ENCODE results near the gene DRAP1. TPM values are rescaled to one million over a fixed set of nuclear protein-coding genes. Genes with fewer than 3 reads are reported as not detected.

DRAP1 gene
- polyA plus RNA-seq, 2 of the 4 experiments (the other 2 are of a cell fraction): 73.7 to 143 TPM

DNA sequence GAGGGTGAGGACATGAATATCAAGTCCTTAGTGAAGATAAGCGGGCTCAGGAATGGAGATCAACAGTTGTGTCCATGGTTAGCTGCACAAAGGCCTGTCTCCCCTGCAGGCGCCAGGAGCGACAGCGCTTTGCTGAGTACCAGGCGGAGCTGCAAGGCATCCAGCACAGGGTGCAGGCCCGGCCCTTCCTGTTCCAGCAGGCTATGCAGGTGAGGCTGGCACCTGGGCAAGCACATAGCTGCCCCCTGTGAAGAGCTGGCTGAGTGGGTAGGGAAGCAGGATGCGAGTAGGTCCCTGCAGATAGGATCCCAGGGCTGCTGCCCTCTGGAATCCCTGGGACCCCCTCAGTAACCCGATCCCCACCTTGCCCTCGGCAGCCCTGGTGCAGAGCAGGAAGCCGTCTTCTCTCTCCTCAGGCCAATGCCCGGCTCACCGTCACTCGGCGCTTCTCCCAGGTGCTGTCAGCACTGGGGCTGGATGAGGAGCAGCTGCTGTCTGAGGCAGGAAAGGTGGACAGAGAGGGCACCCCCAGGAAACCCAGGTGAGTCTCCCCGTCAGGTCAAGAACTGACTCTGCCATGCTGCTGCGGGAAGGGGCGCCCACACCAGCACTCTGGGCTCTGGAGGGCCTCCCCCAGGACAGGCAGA lies 39.7 kb downstream of the DRAP1 start:
- CTCF ChIA-PET: interaction anchor here (0.7 to 3.3 kb wide), 5 partner anchors 12 to 74 kb away, joined by 3 to 25 read pairs (median 6); partner anchors contain the start of genes CCDC85B and FIBP
- H3K4me1 ChIP-seq: peaks cover 12% of the 10 kb centered on the region; the same call in 2 of the 3 replicates
- WGBS (ENCODE audit: missing lambda C conversion rate): 87% methylated on average over 17 of the region's 17 CpGs

DNA sequence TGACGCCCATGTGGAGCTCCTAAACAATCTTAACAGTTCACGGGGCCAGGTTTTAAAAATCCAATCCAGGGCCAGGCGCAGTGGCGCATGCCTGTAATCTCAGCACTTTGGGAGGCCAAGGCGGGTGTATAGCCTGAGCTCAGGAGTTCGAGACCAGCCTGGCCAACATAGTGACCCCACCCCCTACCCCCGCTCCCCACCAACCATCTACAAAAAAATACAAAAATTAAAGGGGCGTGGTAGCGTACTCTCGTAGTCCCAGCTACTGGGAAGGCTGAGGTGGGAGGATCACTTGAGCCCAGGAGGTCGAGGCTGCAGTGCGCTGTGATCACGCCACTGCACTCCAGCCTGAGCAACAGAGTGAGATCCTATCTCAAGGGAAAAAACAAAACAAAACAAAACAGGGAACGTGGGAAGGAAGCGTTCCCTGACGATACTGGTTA lies 41.6 kb downstream of the DRAP1 start:
- ATAC-seq (peak in 1 of 2 experiments; percentile 37; a peak in 3 of 6 replicates), FAIRE-seq (no peak), DNase-seq (ENCODE audit: low read depth in 1 of 2, low spot score in 1 of 2) (no peak)
- CTCF ChIA-PET: interaction anchor here (0.6 to 3.3 kb wide), 4 partner anchors 49 to 76 kb away, joined by 3 to 25 read pairs (median 5); partner anchors contain the start of gene FIBP
- 55% methylated on average over 16 of the region's 16 CpGs for WGBS (ENCODE audit: missing lambda C conversion rate)
- Histone ChIP-seq H3K4me3 (peak overlapping the region; percentile 95), H3K4me1 (peaks cover 12% of the 10 kb centered on the region; the same call in 2 of the 3 replicates), H3K27ac (peak overlapping the region; percentile 82 to 99), H3K4me2 (peak overlapping the region; percentile 82), H3K9me3 (no peaks in the 10 kb centered on the region)
- POLR2A ChIA-PET: interaction anchor here (0.7 kb wide), 1 partner anchor 71 kb away, joined by 3 read pairs; the partner anchor contains the start of gene CCDC85B
- no peak for TF ChIP-seq RNF2 (IDR thresholded peaks at IDR 0.05; ENCODE audit: borderline replicate concordance, low read depth)
- TF ChIP-seq MAZ (IDR thresholded peaks at IDR 0.05; ENCODE audit: borderline replicate concordance, low read depth, low read length): no peak

More for the DNA sequence above, 39.7 kb downstream of the DRAP1 start:
- H3K4me3 ChIP-seq: no peak overlapping the region
- ATAC-seq: no peak
- POLR2A ChIA-PET: interaction anchor here (1.1 kb wide), 1 partner anchor 68 kb away, joined by 3 read pairs; the partner anchor contains the start of gene CCDC85B
- no peaks in the 10 kb centered on the region for H3K9me3 ChIP-seq
- TF ChIP-seq BHLHE40 (IDR thresholded peaks at IDR 0.05; ENCODE audit: low read depth, low read length): no peak
- no peak for TF ChIP-seq JUNB (IDR thresholded peaks at IDR 0.05)
- no peak for TF ChIP-seq RAD21 (conservative IDR thresholded peaks at IDR 0.05 in 1 of 2, IDR thresholded peaks at IDR 0.05 in 1 of 2)
- no peak for TF ChIP-seq HOXA7 (CRISPR knock-in tag; IDR thresholded peaks at IDR 0.05)
- no peak for TF ChIP-seq EHF (CRISPR knock-in tag; IDR thresholded peaks at IDR 0.05)
- TF ChIP-seq NPAS2 (CRISPR knock-in tag; IDR thresholded peaks at IDR 0.05; ENCODE audit: borderline replicate concordance): no peak
- TF ChIP-seq FOXS1 (CRISPR knock-in tag; IDR thresholded peaks at IDR 0.05): no peak
- TF ChIP-seq CEBPB (IDR thresholded peaks at IDR 0.05): no peak
- TF ChIP-seq BCL3 (IDR thresholded peaks at IDR 0.05): no peak
- no peak for TF ChIP-seq GATA3 (IDR thresholded peaks at IDR 0.05; ENCODE audit: borderline replicate concordance)
- TF ChIP-seq, protein P1, sequence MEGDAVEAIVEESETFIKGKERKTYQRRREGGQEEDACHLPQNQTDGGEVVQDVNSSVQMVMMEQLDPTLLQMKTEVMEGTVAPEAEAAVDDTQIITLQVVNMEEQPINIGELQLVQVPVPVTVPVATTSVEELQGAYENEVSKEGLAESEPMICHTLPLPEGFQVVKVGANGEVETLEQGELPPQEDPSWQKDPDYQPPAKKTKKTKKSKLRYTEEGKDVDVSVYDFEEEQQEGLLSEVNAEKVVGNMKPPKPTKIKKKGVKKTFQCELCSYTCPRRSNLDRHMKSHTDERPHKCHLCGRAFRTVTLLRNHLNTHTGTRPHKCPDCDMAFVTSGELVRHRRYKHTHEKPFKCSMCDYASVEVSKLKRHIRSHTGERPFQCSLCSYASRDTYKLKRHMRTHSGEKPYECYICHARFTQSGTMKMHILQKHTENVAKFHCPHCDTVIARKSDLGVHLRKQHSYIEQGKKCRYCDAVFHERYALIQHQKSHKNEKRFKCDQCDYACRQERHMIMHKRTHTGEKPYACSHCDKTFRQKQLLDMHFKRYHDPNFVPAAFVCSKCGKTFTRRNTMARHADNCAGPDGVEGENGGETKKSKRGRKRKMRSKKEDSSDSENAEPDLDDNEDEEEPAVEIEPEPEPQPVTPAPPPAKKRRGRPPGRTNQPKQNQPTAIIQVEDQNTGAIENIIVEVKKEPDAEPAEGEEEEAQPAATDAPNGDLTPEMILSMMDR (IDR thresholded peaks at IDR 0.05): no peak
- TF ChIP-seq POLR2AphosphoS2 (conservative IDR thresholded peaks at IDR 0.05; ENCODE audit: low read length): no peak
- no peak for DNase-seq (ENCODE audit: low read depth in 1 of 2, low spot score in 1 of 2)
- no peak for FAIRE-seq
- H3K4me2 ChIP-seq: no peak overlapping the region
- no peak overlapping the region for H3K27ac ChIP-seq

- Histone ChIP-seq H3K9me3 (no peaks in the 10 kb centered on the region), H3K4me1 (peaks cover 12% of the 10 kb centered on the region; the same call in 2 of the 3 replicates), H3K27ac (peak within 1 kb of the TSS; percentile 82 to 99), H3K4me3 (peak within 1 kb of the TSS; percentile 95), H3K4me2 (peak within 1 kb of the TSS; percentile 97)
- ATAC-seq (peak; percentile 91 to 96), FAIRE-seq (no peak), DNase-seq (ENCODE audit: low read depth in 1 of 2, low spot score in 1 of 2) (peak; percentile 98 to 100)
- ChIA-PET POLR2A (no interaction called here), CTCF (interaction anchor here (1.0 to 6.3 kb wide), 4 partner anchors 69 to 77 kb away, joined by 3 to 35 read pairs (median 16); partner anchors contain the start of gene FIBP)
- under 1% methylated on average over 57 of the region's 97 CpGs for WGBS (ENCODE audit: missing lambda C conversion rate)
- TF ChIP-seq CHD4 (IDR thresholded peaks at IDR 0.05; ENCODE audit: borderline replicate concordance): no peak
- TF ChIP-seq HES2 (IDR thresholded peaks at IDR 0.05): no peak
- no peak for TF ChIP-seq HEYL (CRISPR knock-in tag; IDR thresholded peaks at IDR 0.05)
- no peak for TF ChIP-seq ZSCAN20 (CRISPR knock-in tag; IDR thresholded peaks at IDR 0.05)
- TF ChIP-seq KDM1A (IDR thresholded peaks at IDR 0.05; ENCODE audit: low read depth): no peak
- no peak for TF ChIP-seq EHMT2 (IDR thresholded peaks at IDR 0.05; ENCODE audit: low read depth)
- TF ChIP-seq HOXB5 (CRISPR knock-in tag; IDR thresholded peaks at IDR 0.05): no peak; the same call in 1 of the 2 replicates
- no peak for TF ChIP-seq ZNF302 (CRISPR knock-in tag; IDR thresholded peaks at IDR 0.05)
- no peak for TF ChIP-seq FOXS1 (CRISPR knock-in tag; IDR thresholded peaks at IDR 0.05)
- no peak for TF ChIP-seq JUNB (IDR thresholded peaks at IDR 0.05)
- TF ChIP-seq FOSB (CRISPR knock-in tag; IDR thresholded peaks at IDR 0.05): no peak
- no peak for TF ChIP-seq CBX8 (IDR thresholded peaks at IDR 0.05)
- TF ChIP-seq E2F6 (IDR thresholded peaks at IDR 0.05; ENCODE audit: borderline replicate concordance, low read depth): peak; percentile 29; the same call in 1 of the 2 replicates
- peak; percentile 89 to 96 for TF ChIP-seq JUN (IDR thresholded peaks at IDR 0.05)
- no peak for TF ChIP-seq NFE2L2 (conservative IDR thresholded peaks at IDR 0.05; ENCODE audit: low read length)
These were observed 42.3 kb downstream of the DRAP1 start, which contains the start of gene SART1 for GRCh38 chr11:65961267-65962140. SART1 (plus strand) TSS chr11:65961734; CDS start chr11:65961781, 47 bp downstream.

Measured in A549 (cell line).